Measurements from ENCODE around the gene SMC1B.

DNA sequence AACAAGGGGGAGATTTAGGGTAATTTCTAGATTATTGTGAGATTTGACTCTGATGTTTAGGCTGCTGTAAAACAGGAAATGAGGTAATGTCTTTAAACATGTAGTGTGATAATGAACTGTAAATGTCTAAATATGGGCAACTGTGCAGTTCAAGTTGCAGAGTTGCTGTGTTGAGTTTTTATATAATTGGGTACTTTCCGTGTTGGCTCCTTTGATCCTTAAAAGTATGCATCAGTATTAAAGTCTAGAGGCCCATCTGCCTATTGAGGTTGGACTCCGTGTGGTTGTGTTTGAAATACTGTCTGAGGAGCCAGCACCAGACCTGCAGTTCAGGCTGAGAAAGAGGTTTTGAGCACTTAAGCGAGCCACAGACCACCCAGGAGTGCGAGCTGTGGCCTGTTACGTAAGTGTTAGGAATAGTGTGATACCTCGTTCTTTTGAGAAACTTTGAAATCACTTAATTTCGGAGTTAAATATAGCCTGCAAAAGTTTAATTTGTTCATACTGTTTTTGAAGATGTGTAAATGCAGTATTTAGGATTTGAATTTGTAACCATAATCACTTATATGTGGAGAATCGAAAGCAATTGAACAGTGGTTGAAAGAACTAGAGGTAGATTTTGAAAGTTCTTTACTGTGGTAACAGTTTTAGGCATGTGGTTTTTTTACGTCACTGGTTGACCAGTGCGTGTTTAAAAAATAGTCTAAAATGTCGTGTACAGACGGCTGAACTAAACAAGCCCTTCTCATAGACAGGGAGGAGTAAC lies 94.7 kb downstream of the SMC1B start:
- TF ChIP-seq EZH2phosphoT487 (IDR thresholded peaks at IDR 0.05) = no peak
- no peak for TF ChIP-seq CTCF (IDR thresholded peaks at IDR 0.05)

Data from neural progenitor cell (in vitro differentiated cells).